Erythroblast (primary cell): ENCODE measurements around the gene KCND3.

Source experiments
- GATA1 ChIP-seq: IDR thresholded peaks from 2 replicates; pipeline ENCODE4 v1.6.1; 2011; ENCODE audit warnings: low read depth, mild to moderate bottlenecking, control low read depth, low read length, moderate library complexity
- POLR2A ChIP-seq: IDR thresholded peaks from 2 replicates; pipeline ENCODE4 v1.6.1; 2011; ENCODE audit warnings: mild to moderate bottlenecking, low read length

DNA sequence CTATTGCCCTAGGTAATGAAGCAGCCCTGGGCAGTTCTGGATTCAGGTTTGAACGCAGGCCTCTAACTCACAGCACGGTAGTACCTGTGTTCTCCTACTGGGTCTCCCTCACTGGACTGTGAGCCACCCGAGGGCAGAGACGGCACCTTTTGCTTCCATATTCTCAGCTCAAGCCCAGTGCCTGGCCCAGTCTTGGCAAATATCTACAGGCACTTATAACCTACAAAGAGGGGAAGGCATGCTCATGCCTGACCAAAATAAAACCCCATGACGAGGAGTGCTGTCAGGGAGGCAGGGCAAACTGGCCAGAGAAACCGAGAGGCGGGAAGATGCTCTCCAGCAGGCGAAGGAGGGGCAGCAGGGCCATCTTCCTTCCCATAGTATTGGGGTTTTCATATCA is 142.6 kb downstream of the KCND3 start:
- TF ChIP-seq POLR2A (no peak), GATA1 (no peak)
